Measurements from ENCODE around the gene ZC3H18. TPM values are rescaled to one million over a fixed set of nuclear protein-coding genes. Genes with fewer than 3 reads are reported as not detected.

Gene ZC3H18
- total and polyA plus RNA-seq, 2 of the 4 experiments (the other 2 are of a cell fraction), result 3.4 to 21.3 TPM

DNA sequence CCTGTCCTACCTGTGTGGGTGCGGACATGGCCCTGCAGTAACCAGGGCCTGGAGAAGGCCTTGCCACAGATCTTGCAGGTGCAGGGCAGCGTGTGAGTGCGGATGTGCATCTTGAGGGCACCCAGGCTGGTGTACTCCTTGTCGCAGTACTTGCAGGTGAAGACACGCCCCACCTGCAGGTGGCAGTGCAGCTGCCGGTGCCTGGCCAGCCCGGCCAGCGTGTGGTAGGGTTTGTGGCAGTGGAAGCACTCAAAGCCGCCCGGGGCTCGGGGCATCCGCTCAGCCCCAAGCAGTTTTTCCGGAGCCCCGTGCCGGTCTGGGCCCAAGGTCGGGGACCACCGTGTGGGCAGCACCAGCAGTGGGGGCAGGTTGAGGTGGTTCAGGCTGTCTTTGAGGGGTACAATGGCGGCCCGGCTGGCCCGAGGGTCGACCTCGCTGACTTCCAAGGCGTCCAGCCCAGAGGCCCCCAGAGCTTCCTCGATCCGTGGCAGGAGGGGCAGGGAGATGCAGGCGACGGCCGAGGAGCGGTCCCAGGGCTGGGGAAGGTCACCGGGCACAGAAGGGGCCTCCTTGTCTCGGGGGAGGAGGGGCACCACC lies 111.0 kb downstream of the ZC3H18 start:
- ATAC-seq (ENCODE audit: low read depth) (no peak), DNase-seq (no peak)
- TF ChIP-seq BHLHE40 (IDR thresholded peaks at IDR 0.05; ENCODE audit: low read depth, low read length) (no peak), POLR2A (IDR thresholded peaks at IDR 0.05; ENCODE audit: low read depth, low read length) (no peak), CHD1 (IDR thresholded peaks at IDR 0.05; ENCODE audit: low read depth, low read length) (no peak)
- TF ChIP-seq, protein P1, sequence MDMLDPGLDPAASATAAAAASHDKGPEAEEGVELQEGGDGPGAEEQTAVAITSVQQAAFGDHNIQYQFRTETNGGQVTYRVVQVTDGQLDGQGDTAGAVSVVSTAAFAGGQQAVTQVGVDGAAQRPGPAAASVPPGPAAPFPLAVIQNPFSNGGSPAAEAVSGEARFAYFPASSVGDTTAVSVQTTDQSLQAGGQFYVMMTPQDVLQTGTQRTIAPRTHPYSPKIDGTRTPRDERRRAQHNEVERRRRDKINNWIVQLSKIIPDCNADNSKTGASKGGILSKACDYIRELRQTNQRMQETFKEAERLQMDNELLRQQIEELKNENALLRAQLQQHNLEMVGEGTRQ (IDR thresholded peaks at IDR 0.05; ENCODE audit: low read depth, low read length), result no peak
- no peak overlapping the region for H3K9ac ChIP-seq (ENCODE audit: low read depth, low read length)
- dilution Hi-C loops (cut with HindIII; ENCODE audit: low sequenced_read_pairs, unreplicated experiment), result no loop called here
- no peak overlapping the region for H3K4me2 ChIP-seq (ENCODE audit: low read depth, low read length)
- in situ Hi-C loops (cut with MboI; ENCODE audit: low sequenced_read_pairs), result no loop called here
- H3K4me1 ChIP-seq (ENCODE audit: control insufficient read depth, insufficient read depth, low read length), result peaks cover 7% of the 10 kb centered on the region; the same call in 1 of the 2 replicates
- BruUV-seq (replicated peaks), result no TSS peak
- H4K8ac ChIP-seq (ENCODE audit: low read depth in 2 of 2, low read length in 2 of 2), result no peak overlapping the region
- peak overlapping the region; percentile 50 for H2AK9ac ChIP-seq (replicated peaks; ENCODE audit: low read depth, low read length, poor library complexity)
- H2BK20ac ChIP-seq (ENCODE audit: low read depth, low read length), result no peak overlapping the region
- H2BK120ac ChIP-seq (ENCODE audit: low read depth, low read length), result no peak overlapping the region
- ChIA-PET POLR2A (ENCODE audit: unreplicated experiment) (no interaction called here), CTCF (no interaction called here)
- H3K36me3 ChIP-seq (ENCODE audit: control insufficient read depth, insufficient read depth, low read length), result no peaks in the 10 kb centered on the region; the same call in 1 of the 2 replicates
- no peak overlapping the region for H4K5ac ChIP-seq (ENCODE audit: low read depth, low read length)
- H3K18ac ChIP-seq (ENCODE audit: low read depth, low read length), result no peak overlapping the region
- no peaks in the 10 kb centered on the region for H3K9me1 ChIP-seq (ENCODE audit: insufficient read depth, low read length)
- no peak overlapping the region for H3K27ac ChIP-seq (ENCODE audit: insufficient read depth, low read length)
- no peak overlapping the region for H3K56ac ChIP-seq (ENCODE audit: extremely low read depth, insufficient read depth, low read length)
- 73% methylated on average over 5 of the region's 31 CpGs; no CpG with 5 or more reads in 1 of the 2 experiments for WGBS, 2 experiments (ENCODE audit: extremely low coverage in 2 of 2, insufficient read length in 1 of 2)
- H4K20me1 ChIP-seq (ENCODE audit: insufficient read depth, low read length), result 0 out of 2 replicates have a peak, but pooled peaks cover 9% of the 10 kb centered on the region
- H3K14ac ChIP-seq (replicated peaks; ENCODE audit: low read depth, low read length), result no peak overlapping the region
- no peak overlapping the region for H4K91ac ChIP-seq (ENCODE audit: insufficient read depth, low read depth, low read length)
- H3K4me3 ChIP-seq (ENCODE audit: insufficient read depth, low read depth, low read length), result no peak overlapping the region
- H2AK5ac ChIP-seq (ENCODE audit: low read depth, low read length), result no peak overlapping the region
- intact Hi-C loops (cut with micrococcal nuclease), result no loop called here
- no peaks in the 10 kb centered on the region for H3K79me1 ChIP-seq (ENCODE audit: low read depth in 1 of 2, low read length in 2 of 2)
- no peak overlapping the region for H3K23ac ChIP-seq (ENCODE audit: low read depth, low read length)
- H3K27me3 ChIP-seq (ENCODE audit: control insufficient read depth, insufficient read depth, low read length), result peaks cover 6% of the 10 kb centered on the region; the same call in 1 of the 2 replicates
- H2BK15ac ChIP-seq (ENCODE audit: low read depth, low read length), result no peak overlapping the region
- H2AFZ ChIP-seq (replicated peaks; ENCODE audit: low read length, poor library complexity), result peak overlapping the region; percentile 14
- H3K4ac ChIP-seq (ENCODE audit: low read depth, low read length), result no peak overlapping the region
- no peaks in the 10 kb centered on the region for H3K9me3 ChIP-seq (ENCODE audit: control insufficient read depth, insufficient read depth, low read length)
- H2BK5ac ChIP-seq (ENCODE audit: low read depth, low read length, poor library complexity, severe bottlenecking), result no peak overlapping the region

Other genes starting within 250 kb of the ZC3H18 start
- gene ZNF469, start 187.4 kb upstream of the ZC3H18 start, total RNA-seq (2012; rRNA removed), result 1.1 and 1.4 TPM in 2 replicates
- 13.3 and 16.4 TPM in 2 replicates for gene ZNF469, start 187.4 kb upstream of the ZC3H18 start, polyA plus RNA-seq (2012; rRNA removed)
- 0.28 and 0.36 TPM in 2 replicates for gene ZFPM1, start 117.1 kb upstream of the ZC3H18 start, total RNA-seq (2012; rRNA removed)
- 1.1 and 1.8 TPM in 2 replicates for gene ZFPM1, start 117.1 kb upstream of the ZC3H18 start, polyA plus RNA-seq (2012; rRNA removed)
- not detected in 2 replicates for gene IL17C, start 68.2 kb downstream of the ZC3H18 start, total RNA-seq (2012; rRNA removed)
- 0.09 TPM in 1 of 2 replicates, not detected in the other for gene IL17C, start 68.2 kb downstream of the ZC3H18 start, polyA plus RNA-seq (2012; rRNA removed)
- gene CYBA, start 80.7 kb downstream of the ZC3H18 start, total RNA-seq (2012; rRNA removed), result 65.6 and 90.5 TPM in 2 replicates
- 169 and 228 TPM in 2 replicates for gene CYBA, start 80.7 kb downstream of the ZC3H18 start, polyA plus RNA-seq (2012; rRNA removed)
- 17.2 and 18.3 TPM in 2 replicates for gene MVD, start 92.7 kb downstream of the ZC3H18 start, total RNA-seq (2012; rRNA removed)
- gene MVD, start 92.7 kb downstream of the ZC3H18 start, polyA plus RNA-seq (2012; rRNA removed), result 28.4 and 33.1 TPM in 2 replicates
- not detected in 2 replicates for gene SNAI3, start 116.1 kb downstream of the ZC3H18 start, total RNA-seq (2012; rRNA removed)
- gene SNAI3, start 116.1 kb downstream of the ZC3H18 start, polyA plus RNA-seq (2012; rRNA removed), result 0.21 and 0.34 TPM in 2 replicates
- 6.9 and 8.1 TPM in 2 replicates for gene RNF166, start 136.0 kb downstream of the ZC3H18 start, total RNA-seq (2012; rRNA removed)
- 17.4 and 24.1 TPM in 2 replicates for gene RNF166, start 136.0 kb downstream of the ZC3H18 start, polyA plus RNA-seq (2012; rRNA removed)
- 12.8 and 12.9 TPM in 2 replicates for gene CTU2, start 136.1 kb downstream of the ZC3H18 start, total RNA-seq (2012; rRNA removed)
- 18.4 and 23.4 TPM in 2 replicates for gene CTU2, start 136.1 kb downstream of the ZC3H18 start, polyA plus RNA-seq (2012; rRNA removed)
- gene PIEZO1, start 214.8 kb downstream of the ZC3H18 start, total RNA-seq (2012; rRNA removed), result 36.2 and 48.6 TPM in 2 replicates
- gene PIEZO1, start 214.8 kb downstream of the ZC3H18 start, polyA plus RNA-seq (2012; rRNA removed), result 372 and 392 TPM in 2 replicates
- gene CDT1, start 233.4 kb downstream of the ZC3H18 start, total RNA-seq (2012; rRNA removed), result 3.2 and 4.7 TPM in 2 replicates
- 11.8 and 13.2 TPM in 2 replicates for gene CDT1, start 233.4 kb downstream of the ZC3H18 start, polyA plus RNA-seq (2012; rRNA removed)
- 40.5 and 41.7 TPM in 2 replicates for gene APRT, start 241.5 kb downstream of the ZC3H18 start, total RNA-seq (2012; rRNA removed)
- gene APRT, start 241.5 kb downstream of the ZC3H18 start, polyA plus RNA-seq (2012; rRNA removed), result 157 and 209 TPM in 2 replicates